Dermis microvascular lymphatic vessel endothelial cell (primary cell): ENCODE data around the gene TLR5. TPM values are rescaled to one million over a fixed set of nuclear protein-coding genes. Genes with fewer than 3 reads are reported as not detected.
A peak's percentile ranks its signal among the peaks of the same experiment; 100 is the strongest.
"Not testable (repeated sequence)": the region's sequence is repeated elsewhere in the genome, so short reads cannot be mapped to it uniquely, and the experiment has no call there.

ENCODE experiments used
- DNase-seq, 2 donors: peaks; one replicate each; pipeline versions ENCODE4 v3.0.0 to v3.0.0-alpha.2; 2010; ENCODE audit warnings: low read depth in 2 of 2
- total RNA-seq: library from RNA; depleted of rRNA; stranded (reverse); fragments of >200 nt; gene quantifications from 2 replicates; pipeline ENCODE4 v1.2.1, GENCODE V29; 2014

TLR5 gene, protein sequence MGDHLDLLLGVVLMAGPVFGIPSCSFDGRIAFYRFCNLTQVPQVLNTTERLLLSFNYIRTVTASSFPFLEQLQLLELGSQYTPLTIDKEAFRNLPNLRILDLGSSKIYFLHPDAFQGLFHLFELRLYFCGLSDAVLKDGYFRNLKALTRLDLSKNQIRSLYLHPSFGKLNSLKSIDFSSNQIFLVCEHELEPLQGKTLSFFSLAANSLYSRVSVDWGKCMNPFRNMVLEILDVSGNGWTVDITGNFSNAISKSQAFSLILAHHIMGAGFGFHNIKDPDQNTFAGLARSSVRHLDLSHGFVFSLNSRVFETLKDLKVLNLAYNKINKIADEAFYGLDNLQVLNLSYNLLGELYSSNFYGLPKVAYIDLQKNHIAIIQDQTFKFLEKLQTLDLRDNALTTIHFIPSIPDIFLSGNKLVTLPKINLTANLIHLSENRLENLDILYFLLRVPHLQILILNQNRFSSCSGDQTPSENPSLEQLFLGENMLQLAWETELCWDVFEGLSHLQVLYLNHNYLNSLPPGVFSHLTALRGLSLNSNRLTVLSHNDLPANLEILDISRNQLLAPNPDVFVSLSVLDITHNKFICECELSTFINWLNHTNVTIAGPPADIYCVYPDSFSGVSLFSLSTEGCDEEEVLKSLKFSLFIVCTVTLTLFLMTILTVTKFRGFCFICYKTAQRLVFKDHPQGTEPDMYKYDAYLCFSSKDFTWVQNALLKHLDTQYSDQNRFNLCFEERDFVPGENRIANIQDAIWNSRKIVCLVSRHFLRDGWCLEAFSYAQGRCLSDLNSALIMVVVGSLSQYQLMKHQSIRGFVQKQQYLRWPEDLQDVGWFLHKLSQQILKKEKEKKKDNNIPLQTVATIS
- total RNA-seq: 0.13 and 0.51 TPM in 2 replicates

DNA sequence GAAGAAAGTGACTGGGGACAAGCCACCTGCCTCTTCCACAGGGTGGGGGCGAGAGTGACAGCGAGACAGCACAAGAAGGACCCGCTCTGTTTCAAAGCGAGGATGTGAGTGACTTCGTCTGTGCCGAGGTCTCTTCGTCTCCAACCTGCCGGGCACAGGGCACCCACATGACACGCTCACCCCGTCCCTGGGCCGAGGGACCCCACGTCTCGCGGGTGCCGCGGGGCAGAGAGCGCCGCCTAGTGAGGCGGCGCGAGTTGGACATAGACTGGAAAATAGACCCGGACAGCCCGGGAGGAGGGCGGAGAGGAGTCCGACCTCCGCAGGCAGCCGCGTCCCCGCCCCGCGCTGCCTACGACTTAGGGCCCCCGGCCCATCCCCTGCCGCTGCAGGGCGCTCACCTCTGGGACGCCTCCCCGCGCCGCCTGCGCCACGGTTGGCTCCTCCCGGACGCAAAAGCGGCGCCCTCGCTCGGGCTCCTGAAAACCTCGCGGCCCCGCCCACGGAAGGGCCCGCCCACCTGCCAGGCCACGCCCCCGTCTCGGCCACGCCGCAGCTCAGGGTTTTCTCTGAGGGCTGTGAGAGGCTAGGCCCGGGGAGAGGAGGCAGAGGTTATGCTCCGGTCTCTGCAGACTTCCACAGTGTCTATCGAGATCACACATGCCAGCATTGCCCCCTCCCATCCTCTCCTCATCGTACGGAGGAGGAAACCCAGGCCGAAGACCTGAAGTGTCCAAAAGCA, at the start of gene TLR5:
TLR5 (minus strand) TSS at position 454 of the 742 bp plus-strand sequence. CDS start 30,217 bp downstream, outside the sequence.
- DNase-seq: peak; percentile 10 to 64

DNA sequence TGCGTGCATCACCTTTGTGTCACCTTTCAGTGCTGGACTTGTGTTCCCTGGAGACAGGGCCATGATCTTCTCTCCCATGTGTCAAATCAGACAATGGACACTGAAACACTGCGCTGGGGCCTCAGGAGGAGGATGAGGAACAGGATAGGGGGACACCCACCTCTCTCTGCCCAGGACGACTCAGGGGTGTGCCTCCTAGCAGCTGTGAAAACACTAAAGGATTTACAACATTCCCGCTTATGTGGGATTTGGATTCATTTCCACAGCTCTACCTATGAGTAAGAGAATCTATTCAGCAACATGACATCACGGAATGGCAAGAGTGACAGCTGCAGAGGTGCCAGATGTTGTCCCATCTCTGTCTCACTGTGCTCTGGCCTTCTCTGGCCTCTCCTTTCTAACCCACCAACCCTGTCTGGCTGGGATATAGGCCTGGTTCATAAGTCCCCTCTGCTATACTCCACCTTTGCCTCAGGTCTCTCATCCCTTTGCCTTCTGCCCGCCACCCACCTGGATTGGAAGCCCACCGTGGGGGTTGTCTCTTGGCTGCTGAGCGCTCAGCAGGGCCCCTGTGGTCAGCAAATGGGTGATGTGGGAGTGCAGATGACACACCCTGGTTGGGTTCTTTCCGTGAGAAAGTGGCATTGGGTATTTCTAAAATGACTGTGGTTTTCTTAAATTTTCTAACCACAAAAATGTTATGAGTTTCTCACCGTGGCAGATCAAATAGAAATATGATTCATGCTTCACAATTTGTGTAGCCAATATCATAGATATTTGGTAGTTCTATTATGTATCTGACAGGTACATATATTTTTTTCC, 47.1 kb upstream of the TLR5 start:
- no peak for DNase-seq

DNA sequence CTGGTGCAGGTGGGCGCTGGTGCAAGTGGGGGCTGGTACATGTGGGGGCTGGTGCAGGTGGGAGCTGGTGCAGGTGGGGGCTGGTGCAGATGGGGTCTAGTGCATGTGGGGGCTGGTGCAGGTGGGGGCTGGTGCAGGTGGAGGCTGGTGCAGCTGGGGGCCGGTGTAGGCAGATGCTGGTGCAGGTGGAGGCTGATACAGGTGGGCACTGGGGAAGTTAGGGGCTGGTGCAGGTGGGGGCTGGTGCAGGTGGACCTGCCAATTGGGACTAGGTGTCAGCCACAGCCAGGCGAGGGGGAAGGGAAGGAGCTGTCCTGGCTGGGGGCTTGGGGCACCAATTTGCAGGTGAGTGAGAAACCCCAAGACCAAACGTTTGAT, 46.5 kb upstream of the TLR5 start:
- DNase-seq: no peak

DNA sequence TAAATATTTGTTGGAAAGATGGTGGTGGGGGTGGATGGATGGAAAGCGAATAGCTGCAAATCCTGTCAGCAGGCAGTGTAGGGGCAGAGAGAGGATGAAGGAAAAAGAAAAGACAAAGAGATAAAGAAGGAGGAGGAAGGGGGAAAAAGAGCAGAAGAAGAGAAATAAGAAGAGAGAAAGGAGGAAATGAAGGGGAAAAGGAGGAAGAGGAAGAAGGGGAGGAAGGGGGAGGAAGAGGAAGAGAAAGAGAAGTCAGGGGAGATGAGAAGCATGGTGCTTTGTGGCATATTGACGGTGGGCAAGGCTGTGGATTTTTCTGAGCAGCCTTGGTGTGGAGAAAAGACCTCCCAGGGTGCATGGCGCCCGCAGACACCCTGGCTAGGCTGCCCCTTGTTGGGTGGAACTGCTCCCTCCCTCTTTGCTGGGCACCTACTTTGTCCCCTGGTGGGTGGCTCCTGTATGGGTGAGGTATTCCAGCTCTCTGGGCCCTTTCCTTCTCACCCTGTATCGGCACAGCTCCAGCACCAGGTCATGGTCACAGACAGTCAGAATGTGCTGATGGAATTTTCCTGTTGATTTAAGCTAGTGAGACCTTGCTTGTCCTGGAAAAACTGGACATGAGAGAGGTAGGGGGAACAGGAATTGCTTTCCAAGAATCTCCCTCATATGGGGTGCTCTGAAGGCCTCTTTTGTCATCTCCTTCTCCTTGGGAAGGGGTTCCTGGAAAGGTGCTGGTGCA, 45.7 kb upstream of the TLR5 start:
- DNase-seq: no peak

DNA sequence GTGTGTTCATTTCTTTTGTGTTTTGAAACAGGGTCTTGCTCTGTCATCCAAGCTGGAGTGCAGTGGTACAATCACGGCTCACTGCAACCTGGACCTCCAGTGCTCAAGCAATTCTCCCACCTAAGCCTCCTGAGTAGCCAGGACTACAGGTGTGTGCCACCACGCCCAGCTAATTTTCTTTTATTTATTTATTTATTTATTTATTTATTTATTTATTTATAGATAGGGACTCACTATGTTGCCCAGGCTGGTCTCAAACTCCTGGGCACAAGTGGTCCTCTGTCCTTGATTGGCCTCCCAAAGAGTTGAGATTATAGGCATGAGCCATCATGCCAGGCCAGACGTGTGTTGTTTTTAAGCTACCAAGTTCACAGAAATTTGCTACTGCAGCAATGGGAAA, 43.8 kb upstream of the TLR5 start:
- DNase-seq: no peak

DNA sequence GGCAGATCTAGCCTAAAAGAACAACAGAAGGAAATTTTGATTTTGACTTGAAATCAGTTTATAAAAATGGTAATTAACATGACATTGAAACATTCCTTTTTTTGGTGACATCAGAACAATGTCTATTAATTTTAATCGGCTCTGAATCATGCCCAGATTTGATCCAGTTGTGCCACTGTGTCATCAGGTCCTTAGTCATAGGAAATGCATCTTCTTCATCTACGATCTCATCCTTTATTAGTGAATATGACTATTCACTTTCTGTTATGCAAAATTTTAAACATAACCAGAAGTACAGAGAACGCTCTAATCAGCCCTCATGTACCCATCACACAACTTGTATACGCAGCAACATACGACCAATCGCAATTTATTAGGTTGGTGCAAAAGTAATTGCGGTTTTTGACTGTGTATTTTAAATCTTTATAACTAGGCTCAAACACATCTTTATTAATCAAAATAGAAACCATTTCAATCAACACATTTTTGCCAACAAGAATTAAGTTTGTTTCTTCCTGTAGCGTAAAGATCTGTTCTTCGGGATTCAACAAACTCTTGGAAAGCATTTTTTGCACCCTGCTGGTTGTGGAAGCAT, 40.3 kb upstream of the TLR5 start:
- no peak for DNase-seq

DNA sequence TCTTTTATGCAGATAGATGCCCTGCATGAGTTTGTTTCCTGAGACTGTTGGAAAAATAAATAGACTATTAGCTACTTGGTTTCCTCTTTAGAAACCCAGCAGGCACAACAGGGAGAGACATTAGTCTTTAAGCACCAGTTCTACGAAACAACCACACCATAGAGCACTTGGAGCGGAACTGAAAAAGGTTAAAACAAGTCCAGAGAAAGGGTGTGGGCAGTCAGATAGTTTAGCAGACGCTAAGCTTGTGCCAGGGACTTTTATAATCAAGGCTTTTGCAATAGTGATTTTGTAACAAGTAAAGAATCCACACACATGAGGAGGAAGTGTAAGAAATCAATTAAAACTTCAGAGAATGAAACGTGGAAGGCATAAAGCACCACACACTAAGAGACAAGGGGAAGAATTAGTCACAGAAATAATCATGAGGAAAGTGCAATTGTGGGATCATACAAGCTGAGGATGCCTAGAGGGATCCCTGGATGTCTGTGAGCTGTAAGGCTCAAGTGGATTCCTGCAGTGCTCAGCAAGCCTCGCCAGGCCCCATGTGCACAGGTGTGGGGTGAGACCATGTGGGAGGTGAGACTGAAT, 37.8 kb upstream of the TLR5 start:
- no peak for DNase-seq

DNA sequence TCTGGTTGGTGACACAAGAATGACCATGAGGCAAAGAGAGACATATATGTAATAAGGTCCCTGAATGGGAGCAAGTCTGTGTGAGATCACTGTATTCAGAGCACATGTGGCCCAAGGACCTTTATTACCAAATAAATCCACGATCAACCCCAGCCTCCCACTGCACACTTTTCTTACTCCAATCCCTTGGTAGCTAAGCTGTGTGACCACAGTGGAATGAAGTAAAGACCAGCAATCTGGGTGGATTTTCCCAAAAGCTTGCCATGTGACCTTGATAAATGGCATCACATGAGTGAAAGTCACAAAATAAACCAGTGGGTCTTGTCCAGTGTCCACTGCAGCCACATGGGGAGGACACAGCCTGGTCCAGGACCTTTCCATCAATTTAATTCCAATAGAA, 36.7 kb upstream of the TLR5 start:
- no peak for DNase-seq

DNA sequence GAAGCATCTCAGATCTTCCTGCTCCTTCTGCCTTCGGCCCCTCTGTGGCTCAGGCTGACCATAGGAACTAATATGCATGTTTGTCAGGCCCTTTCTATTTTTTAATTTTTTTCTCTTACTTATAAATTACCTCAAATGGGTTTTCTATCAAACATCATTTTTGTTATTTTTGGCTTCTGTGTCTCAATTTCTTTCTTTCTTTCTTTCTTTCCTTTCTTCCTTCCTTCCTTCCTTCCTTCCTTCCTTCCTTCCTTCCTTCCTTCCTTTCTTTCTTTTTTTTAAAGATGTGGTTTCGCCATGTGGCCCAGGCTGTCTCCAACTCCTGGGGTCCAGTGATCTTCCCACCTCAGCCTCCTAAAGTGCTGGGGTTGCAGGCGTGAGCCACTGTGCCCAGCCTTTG, 36.2 kb upstream of the TLR5 start:
- no peak for DNase-seq

DNA sequence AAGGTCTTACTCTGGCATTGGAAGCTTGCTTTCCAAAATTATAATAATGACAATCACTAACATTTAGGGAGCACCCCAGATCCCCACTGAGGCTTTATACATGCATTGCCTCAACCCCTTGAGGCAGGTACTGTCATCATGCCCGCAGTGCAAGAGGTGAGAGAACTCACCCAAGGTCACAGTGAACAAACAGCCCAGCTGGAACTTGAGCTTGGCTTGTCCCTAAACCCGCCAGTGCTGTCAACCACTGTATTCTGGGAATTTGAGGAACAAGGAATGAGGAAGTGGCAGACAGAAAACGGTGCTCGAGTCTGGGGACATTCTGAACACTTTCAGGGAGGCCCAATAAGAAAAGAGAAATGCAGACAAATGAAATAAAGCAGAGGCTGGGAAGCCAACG, 34.6 kb upstream of the TLR5 start:
- DNase-seq: no peak

DNA sequence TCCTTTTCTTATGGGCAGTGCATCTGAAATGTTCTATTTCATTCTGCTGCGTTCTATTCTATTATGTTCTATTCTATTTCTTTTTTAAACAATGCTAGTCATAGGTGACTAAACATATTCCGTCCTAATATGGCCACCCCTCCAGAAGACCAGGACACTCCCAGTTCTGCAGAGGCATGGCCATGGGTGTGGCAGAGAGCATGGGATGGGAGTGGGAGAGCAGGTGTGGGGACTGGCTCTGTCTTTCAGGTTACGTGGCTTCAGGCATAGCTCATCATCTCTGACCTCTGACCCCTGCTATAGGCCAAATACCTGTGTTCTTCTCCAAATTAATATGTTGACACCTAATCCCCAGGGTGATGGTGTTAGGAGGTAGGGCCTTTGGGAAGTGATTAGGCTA, 33.4 kb upstream of the TLR5 start:
- DNase-seq: no peak

DNA sequence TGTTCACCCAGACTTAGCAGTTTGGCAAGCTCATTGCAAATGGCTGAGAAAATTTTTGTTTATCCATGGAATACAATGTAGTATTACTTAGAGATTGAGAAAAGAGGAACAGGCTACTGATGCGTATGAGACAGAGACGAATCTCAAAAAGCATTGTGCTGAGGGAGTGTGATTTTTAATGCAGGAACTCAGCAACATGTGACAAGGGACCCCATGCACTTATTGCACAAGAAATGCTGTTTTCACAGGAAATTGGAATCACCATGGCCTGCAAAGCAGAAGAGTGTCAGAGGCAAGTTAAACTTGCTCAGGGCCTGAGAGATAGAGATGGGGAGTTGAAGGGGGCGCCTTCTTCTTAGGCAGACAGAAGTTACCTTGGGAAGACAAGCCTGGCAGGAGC, 32.6 kb upstream of the TLR5 start:
- peak in 1 of 2 donors; percentile 26 for DNase-seq

DNA sequence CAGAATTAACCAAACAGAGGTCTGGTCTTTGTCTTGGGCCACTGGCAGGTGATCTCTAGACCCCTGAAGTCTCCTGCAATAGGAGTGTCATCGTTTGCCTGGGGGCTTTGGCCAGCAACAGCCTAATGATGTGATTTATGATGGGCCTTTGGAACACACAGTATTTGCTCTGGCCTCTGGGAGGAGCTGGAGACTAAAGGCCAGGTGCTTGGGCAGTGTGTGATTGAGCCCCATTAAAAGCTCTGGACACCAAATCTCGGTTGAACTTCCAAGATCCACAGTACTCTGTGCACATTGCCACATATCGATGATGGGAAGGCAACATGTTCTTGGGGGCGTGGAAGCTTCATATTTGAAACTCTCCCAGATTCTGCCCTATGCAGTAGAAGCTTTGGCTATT, 32.0 kb upstream of the TLR5 start:
- DNase-seq: no peak

DNA sequence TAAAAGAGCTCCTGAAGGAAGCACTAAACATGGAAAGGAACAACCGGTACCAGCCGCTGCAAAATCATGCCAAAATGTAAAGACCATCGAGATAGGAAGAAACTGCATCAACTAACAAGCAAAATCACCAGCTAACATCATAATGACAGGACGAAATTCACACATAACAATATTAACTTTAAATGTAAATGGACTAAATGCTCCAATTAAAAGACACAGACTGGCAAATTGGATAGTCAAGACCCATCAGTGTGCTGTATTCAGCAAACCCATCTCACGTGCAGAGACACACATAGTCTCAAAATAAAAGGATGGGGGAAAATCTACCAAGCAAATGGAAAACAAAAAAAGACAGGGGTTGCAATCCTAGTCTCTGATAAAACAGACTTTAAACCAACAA, 26.4 kb upstream of the TLR5 start:
- not testable (repeated sequence) for DNase-seq

DNA sequence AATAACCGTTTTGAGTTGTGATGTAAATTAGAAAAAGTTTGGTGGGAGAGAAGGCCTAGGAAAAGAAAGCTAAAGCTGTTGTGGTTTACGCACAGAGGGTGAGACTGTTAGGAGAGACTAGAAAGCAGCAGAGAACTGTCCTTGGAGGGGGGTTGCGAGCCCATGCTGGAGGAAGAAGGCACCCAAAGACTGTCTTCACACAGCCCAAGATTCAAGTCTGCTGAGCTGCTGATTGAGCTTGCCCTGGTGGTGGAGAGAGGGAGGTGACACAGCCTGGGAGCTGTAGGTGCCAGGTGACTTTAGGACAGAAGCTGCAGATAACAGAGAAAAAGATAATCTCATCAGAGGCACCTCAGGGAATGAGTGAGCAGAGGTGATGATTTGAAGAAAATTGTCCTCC, 18.3 kb upstream of the TLR5 start:
- DNase-seq: no peak

DNA sequence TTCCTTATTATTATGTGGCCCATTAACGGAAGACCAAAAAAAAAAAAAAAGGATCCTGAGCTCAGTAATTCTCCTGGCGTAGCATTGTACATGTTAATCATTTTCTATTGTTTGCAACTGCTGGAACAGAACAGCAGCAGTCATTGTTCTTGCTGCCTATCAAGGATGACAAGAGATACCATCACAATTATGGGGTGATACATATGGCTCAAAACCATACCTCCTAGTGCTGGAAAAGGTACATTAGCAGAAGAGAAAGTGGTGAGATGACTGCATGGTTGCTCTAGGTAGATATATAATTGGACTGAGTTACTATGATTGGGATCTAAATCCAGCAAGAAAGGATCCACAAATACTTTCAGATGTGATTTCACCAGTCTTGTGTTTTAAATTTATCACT, 13.3 kb upstream of the TLR5 start:
- DNase-seq: no peak

DNA sequence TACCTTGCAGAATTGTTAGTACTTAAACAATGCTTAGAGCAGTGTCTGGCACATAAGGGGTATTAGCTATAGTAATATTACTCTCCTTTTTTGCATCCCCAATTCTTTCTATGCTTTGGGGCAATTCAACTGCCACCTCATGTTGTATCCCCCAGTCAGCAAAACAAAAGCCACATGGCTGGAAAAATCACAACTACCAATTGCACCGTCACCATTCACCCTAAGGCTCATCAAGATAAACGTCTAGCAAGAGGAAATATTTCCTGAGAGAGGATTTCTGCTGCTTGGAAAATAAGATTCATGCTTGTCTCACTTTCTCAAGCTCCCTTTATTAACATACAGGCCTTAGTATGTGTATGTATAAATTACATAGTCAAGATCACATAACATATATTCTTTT, 12.1 kb upstream of the TLR5 start:
- DNase-seq: no peak

DNA sequence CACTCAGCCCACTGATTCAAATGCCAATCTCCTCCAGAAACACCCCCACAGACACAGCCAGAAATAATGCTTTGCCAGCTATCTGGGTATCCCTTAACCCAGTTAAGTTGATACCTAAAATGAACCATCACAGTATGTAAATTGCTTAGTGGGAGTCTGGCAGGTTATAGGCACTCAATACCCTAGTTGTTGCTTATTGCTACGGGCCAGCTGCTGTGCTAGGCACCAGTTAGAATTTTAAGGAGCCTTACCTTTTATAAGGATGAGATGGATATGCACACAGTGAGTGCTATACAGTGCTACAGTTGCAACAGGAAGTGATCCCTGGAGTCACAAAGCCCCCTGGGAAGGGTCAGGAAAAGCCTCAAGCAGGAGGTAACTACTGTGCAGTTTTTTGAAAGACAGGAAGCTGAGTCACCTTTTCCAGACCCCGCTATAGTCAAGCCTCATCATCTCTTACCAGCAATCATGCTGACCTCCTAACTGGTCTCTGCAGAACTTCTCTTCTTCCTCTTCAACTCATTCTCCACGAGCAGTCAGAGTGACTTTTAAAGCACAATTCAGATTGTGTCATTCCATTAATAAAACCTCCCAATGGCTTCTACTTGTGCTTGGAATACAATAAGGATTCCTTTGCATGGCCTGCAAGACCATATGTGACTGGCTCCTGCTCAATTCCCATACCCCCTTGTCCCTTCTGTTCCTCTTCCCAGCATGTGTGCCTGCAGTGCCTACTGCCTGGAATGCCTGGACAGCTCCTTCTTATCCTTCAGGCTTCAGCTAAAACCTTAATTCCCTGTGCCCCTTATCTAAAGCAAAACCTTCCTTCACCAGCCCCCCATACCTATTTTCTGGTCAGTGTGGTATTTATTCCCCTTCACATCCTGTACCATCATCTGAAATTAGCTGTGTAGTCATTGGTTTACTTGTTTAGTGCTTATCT, 10.4 kb upstream of the TLR5 start:
- peak; percentile 36 to 75 for DNase-seq

DNA sequence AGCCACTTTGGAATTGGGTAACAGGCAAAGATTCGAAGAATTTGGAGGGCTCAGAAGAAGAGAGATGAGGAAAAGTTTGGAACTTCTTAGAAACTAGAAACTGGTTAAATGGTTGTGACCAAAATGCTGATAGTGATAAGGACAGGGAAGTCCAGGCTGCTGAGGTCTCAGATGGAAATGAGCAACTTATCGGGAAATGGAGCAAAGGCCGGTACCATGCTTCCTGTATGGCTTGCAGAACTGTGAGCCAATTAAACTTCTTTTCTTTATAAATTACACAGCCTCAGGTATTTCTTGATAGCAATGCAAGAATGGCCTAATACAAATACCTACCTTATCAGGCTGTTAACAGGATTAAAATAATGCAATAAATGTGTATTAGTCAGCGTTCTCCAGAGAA, 9.4 kb upstream of the TLR5 start:
- DNase-seq: no peak
